Subcutaneous adipose tissue (tissue), 4 donors: Measurements from ENCODE around the gene THRAP3. TPM values are rescaled to one million over a fixed set of nuclear protein-coding genes. Genes with fewer than 3 reads are reported as not detected.

ENCODE experiments used
- total RNA-seq, 4 donors: library from RNA; depleted of rRNA; stranded (reverse); fragments of >200 nt; gene quantifications; one replicate each; pipeline ENCODE4 v1.1.0, GENCODE V29; 2016
- TF ChIP-seq, protein P1 (sequence below): fragments of 450-650 bp; IDR thresholded peaks from one replicate; pipeline ENCODE4 v1.5.1; 2016; ENCODE audit warnings: low read depth, mild to moderate bottlenecking, control low read depth, antibody characterized with exemption, moderate library complexity

Gene THRAP3
- total RNA-seq, 4 donors from 2014 or later = 85.7 to 96.5 (median 87.6) TPM

DNA sequence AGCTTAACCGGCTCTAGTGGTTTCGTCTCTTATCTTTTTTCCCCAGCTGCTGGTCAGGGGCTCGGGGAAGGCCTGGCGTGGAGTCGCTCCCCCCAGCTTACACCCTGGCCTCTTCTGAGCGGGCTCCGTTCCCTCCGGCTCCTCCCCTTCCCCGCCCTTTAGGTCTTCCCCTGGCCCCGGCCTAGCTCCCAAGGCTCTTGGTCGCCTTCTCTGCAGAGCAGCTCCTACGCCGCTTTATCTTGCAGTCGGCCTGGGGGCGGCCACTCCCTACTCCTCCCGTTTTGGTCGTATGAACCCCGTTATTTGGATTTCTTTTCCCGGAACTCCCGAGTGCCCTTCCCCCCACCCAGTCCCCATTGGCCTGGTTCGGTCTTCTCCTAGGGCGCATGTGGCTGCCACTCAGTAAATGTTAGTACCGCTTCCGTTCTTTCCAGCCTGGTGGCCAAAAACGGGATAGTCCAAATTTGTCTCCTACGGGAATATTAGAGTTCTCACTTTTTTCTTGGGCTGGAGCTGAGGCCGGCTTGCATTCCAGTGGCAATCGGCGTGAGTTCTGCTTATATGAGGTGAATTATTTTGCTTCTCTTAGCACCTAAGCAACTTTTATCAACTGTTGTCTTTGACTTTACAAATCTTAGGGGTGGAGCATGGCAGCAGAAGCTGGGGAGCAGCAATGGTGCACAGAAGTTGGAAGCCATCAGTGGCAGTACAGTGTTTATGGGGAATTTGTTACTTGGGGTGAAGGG, 467 bp downstream of the THRAP3 start:
- TF ChIP-seq, protein P1, sequence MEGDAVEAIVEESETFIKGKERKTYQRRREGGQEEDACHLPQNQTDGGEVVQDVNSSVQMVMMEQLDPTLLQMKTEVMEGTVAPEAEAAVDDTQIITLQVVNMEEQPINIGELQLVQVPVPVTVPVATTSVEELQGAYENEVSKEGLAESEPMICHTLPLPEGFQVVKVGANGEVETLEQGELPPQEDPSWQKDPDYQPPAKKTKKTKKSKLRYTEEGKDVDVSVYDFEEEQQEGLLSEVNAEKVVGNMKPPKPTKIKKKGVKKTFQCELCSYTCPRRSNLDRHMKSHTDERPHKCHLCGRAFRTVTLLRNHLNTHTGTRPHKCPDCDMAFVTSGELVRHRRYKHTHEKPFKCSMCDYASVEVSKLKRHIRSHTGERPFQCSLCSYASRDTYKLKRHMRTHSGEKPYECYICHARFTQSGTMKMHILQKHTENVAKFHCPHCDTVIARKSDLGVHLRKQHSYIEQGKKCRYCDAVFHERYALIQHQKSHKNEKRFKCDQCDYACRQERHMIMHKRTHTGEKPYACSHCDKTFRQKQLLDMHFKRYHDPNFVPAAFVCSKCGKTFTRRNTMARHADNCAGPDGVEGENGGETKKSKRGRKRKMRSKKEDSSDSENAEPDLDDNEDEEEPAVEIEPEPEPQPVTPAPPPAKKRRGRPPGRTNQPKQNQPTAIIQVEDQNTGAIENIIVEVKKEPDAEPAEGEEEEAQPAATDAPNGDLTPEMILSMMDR = no peak

DNA sequence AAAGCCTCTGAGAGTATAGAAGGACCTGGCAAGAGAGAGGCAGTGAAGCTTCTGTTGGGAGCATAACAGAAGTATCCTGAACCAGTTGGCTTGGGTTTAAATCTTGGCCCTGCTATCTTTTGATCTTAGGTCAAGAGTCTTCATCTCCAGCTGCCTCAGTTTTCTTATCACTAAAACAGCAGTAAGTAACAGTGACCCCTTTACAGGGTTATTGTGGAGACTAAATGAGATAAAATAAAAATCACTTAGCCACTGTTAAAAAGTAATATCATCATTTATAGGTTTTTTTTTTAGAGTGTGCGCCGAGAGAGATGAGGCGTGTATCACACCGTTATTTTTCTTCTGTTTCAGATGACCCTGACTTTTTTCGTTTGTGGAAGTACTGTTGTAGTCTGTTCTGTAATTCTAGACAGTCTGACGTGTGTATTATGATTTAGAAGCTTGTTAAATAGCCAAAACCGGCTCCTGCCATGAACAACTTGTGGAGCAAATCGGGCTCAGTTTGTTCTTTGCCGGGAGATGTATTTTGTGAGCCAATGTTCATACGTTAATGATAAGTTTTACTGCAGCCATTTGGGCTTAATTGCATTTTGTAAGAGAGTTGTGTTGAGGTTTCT, 1.1 kb downstream of the THRAP3 start:
- TF ChIP-seq, protein P1 = no peak

- TF ChIP-seq, protein P1 = no peak
Observed at GRCh38 chr1:36231191-36231590, 6.9 kb downstream of the THRAP3 start.

DNA sequence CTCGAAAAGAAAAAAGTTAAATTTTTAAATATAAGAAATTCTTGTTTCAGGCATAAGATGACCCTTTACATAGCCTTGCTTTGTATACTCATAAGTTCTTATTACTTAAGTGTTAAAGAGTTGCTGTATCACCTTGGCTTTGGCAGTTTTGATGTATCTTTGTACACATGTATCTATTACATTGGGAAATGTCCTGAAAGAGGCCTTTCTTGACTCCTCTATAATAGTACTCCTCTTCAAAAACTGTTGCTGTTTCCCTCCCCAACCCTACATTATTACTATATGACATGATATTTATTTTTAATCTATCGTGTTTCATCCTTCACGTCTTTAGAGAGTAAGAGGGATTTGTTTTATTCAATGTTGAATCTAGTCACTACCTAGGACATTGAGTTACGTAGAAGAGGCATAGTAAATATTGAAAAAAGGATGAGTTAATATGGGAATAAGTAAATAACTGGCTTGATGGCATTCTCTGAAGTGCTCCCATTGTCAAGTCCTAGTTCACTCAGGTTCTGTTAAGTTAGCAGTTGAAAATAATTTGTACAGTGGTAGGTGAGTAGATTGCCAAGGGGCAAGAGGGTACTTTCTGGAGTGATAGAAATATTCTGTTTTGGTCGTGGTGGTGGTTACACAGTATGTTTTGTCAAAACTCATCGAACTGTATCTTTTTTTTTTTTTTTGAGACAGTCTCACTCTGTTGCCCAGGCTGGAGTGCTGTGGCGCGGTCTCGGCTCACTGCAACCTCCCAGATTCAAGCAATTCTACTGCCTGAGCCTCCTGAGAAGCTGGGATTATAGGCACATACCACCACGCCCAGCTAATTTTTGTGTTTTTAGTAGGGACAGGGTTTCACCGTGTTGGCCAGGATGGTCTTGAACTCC, 8.2 kb downstream of the THRAP3 start:
- TF ChIP-seq, protein P1 = no peak

DNA sequence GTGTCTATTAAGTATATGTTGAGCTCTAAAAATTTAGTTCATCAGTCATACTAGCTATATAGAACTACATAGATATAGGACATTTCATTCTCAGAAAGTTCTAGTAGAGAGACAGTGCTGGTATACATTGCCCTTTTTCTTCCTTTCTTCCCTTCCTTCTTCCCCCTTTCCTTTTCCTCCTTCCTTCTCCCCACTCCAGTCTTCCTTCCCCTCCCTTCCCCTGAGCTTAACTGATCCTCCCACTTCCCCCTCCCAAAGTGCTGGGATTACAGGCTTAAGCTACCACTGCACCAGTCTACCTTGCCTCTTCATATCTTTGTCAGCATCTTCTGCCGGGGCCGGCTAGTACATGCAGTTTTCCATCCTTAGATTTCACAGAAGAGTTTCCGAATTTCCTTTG, 12.1 kb downstream of the THRAP3 start:
- TF ChIP-seq, protein P1 = no peak

DNA sequence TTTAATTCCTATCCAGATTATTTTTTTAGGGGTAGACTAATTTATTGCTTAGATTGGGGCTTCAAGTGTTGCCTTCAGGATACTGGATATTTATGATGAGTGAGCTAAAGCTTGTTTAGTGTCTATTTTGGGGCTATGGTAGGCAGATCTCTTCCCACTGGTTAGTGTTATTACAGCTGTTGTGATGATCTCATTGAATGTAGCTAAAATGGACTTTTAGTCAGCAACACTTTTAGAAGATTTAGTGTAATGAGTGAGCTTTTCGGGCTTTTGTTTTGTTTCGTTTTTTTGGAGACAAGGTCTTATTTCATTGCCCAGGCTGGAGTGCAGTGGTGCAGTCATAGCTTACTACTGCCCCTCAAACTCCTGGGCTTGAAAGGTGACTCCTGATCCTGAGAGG, 14.2 kb downstream of the THRAP3 start:
- TF ChIP-seq, protein P1 = no peak
